Activated T-cell treated with anti-CD3 and anti-CD28 coated beads, Interleukin-2, amount 50 U/mL, for 48 hours (primary cell): Measurements from ENCODE around the gene PCDHGC3.
"Not testable (repeated sequence)": the region's sequence is repeated elsewhere in the genome, so short reads cannot be mapped to it uniquely, and the experiment has no call there.

Experiments used
- DNase-seq, 2 experiments: peaks; one replicate each; pipeline ENCODE4 v3.0.0-alpha.2; 2020

PCDHGC3 gene

GRCh38 chr5:141475625-141476131 is at the start of gene PCDHGC3:
Gene PCDHGC3, plus strand, starts transcription at chr5:141475966. Its CDS starts 151 bp downstream, at chr5:141476117.
- peak; percentile 70 to 78 for DNase-seq

- DNase-seq: no peak
Measured at GRCh38 chr5:141427783-141428426, 47.9 kb upstream of the PCDHGC3 start.

GRCh38 chr5:141430332-141431113 is 45.2 kb upstream of the PCDHGC3 start, which contains the start of gene PCDHGA12:
Gene PCDHGA12, plus strand, starts transcription at chr5:141430507. Its CDS starts 253 bp downstream, at chr5:141430760.
- DNase-seq: peak; percentile 44 to 47

- DNase-seq: peak in 1 of 2 experiments; percentile 25
Measured at GRCh38 chr5:141431286-141431685, 44.5 kb upstream of the PCDHGC3 start.

- not testable (repeated sequence) for DNase-seq
Measured at GRCh38 chr5:141432308-141432707, 43.5 kb upstream of the PCDHGC3 start.

GRCh38 chr5:141432726-141433125 is 43.0 kb upstream of the PCDHGC3 start:
- not testable (repeated sequence) for DNase-seq

- no peak for DNase-seq
Measured at GRCh38 chr5:141434006-141434405, 41.8 kb upstream of the PCDHGC3 start.

- DNase-seq: no peak
Measured at GRCh38 chr5:141437221-141437620, 38.5 kb upstream of the PCDHGC3 start.

- DNase-seq: no peak
Measured at GRCh38 chr5:141439411-141440141, 36.2 kb upstream of the PCDHGC3 start.

GRCh38 chr5:141440341-141440740 is 35.4 kb upstream of the PCDHGC3 start:
- DNase-seq: no peak

GRCh38 chr5:141441571-141442170 is 34.1 kb upstream of the PCDHGC3 start:
- DNase-seq: no peak

- no peak for DNase-seq
Measured at GRCh38 chr5:141465351-141465750, 10.4 kb upstream of the PCDHGC3 start.

- peak in 1 of 2 experiments; percentile 45 for DNase-seq
Measured at GRCh38 chr5:141476132-141476911, 556 bp downstream of the PCDHGC3 start.

- no peak for DNase-seq
Measured at GRCh38 chr5:141477044-141477575, 1.3 kb downstream of the PCDHGC3 start.

- no peak for DNase-seq
Measured at GRCh38 chr5:141477815-141478214, 2.0 kb downstream of the PCDHGC3 start.

GRCh38 chr5:141478321-141478945 is 2.7 kb downstream of the PCDHGC3 start:
- no peak for DNase-seq

- DNase-seq: no peak
Measured at GRCh38 chr5:141479776-141480175, 4.0 kb downstream of the PCDHGC3 start.

GRCh38 chr5:141483902-141484301 is 8.1 kb downstream of the PCDHGC3 start:
- no peak for DNase-seq

GRCh38 chr5:141484310-141484640 is 8.5 kb downstream of the PCDHGC3 start:
- DNase-seq: no peak

- DNase-seq: no peak
Measured at GRCh38 chr5:141484641-141485311, 9.0 kb downstream of the PCDHGC3 start, which contains the start of gene PCDHGC4. Gene PCDHGC4, plus strand, starts transcription at chr5:141485030. Its CDS starts 144 bp downstream, at chr5:141485174.
